GM18909 (cell line): ENCODE measurements around the gene GCDH.

Experiments
- ATAC-seq: cut with Tn5 transposase; IDR thresholded peaks from one replicate; pipeline ENCODE4 v1.9.1; 2021; ENCODE audit warnings: mild to moderate bottlenecking; ENCODE audit not compliant: unreplicated experiment, poor library complexity

GCDH gene

GRCh38 chr19:12937927-12938778 is 47.2 kb downstream of the GCDH start, which contains the start of gene CALR:
CALR (plus strand) TSS chr19:12938609; CDS start chr19:12938680, 71 bp downstream.
- peak; percentile 86 for ATAC-seq

DNA sequence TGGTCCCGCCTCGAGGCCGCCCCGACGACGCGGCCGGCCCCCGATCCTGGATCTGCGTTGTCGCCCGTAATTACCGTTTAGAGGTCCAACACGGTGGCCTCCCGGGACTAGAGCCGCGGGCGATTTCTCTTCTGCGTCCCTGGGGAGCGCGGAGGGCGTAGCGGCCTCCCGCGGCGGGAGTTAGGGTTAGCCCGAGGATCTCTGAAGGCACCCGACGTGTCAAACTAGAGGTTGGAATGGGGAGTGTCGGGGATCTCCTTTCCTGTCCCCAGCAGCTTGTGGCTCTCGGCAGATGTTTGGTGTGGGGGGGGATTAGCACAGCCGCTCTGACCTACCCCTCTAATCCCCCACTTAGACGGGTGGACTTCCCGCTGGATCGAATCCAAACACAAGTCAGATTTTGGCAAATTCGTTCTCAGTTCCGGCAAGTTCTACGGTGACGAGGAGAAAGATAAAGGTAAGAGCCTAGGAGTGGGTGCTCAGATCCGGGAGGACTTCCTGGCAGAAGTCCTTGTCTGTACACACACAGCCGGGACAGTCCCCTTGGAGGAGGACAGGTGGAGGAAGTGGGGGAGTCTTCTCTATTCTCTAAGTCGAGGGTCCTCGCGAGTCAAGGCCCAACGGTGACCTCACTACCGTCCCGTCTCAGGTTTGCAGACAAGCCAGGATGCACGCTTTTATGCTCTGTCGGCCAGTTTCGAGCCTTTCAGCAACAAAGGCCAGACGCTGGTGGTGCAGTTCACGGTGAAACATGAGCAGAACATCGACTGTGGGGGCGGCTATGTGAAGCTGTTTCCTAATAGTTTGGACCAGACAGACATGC is 48.0 kb downstream of the GCDH start:
- no peak for ATAC-seq

DNA sequence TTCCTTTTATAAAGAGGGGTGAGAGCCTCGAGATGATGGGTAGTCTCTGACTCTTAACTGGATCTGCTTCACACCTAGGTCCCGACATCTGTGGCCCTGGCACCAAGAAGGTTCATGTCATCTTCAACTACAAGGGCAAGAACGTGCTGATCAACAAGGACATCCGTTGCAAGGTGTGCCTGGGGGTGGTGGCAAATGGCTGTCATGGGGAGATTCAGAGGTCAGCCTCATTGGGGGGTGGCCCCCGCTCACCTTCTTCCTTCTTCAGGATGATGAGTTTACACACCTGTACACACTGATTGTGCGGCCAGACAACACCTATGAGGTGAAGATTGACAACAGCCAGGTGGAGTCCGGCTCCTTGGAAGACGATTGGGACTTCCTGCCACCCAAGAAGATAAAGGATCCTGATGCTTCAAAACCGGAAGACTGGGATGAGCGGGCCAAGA is 49.0 kb downstream of the GCDH start:
- ATAC-seq, result no peak

DNA sequence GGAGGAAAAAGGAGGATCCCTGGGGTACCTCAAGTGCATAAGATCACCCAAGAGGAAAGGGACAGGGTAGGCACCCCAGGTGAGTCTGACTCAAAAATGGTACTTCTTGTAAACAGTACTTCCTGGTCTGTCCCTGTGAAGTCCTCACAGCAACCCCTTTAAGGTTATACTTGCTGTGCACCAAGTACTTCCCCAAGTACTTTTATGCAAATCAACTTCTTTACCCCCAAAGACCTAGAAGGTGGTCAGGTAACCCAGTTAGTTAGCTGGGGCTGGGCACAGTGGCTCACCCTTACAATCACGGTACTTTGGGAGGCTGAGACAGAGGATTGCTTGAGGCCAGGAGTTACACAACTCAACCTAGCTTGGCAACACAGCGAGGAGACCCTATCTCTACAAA is 49.9 kb downstream of the GCDH start:
- no peak for ATAC-seq

DNA sequence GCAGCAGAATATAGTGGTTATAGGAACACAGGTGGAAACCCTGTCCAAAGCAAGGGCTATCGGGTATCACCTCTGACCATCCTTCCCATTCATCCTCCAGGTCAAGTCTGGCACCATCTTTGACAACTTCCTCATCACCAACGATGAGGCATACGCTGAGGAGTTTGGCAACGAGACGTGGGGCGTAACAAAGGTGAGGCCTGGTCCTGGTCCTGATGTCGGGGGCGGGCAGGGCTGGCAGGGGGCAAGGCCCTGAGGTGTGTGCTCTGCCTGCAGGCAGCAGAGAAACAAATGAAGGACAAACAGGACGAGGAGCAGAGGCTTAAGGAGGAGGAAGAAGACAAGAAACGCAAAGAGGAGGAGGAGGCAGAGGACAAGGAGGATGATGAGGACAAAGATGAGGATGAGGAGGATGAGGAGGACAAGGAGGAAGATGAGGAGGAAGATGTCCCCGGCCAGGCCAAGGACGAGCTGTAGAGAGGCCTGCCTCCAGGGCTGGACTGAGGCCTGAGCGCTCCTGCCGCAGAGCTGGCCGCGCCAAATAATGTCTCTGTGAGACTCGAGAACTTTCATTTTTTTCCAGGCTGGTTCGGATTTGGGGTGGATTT is 52.6 kb downstream of the GCDH start:
- no peak for ATAC-seq

DNA sequence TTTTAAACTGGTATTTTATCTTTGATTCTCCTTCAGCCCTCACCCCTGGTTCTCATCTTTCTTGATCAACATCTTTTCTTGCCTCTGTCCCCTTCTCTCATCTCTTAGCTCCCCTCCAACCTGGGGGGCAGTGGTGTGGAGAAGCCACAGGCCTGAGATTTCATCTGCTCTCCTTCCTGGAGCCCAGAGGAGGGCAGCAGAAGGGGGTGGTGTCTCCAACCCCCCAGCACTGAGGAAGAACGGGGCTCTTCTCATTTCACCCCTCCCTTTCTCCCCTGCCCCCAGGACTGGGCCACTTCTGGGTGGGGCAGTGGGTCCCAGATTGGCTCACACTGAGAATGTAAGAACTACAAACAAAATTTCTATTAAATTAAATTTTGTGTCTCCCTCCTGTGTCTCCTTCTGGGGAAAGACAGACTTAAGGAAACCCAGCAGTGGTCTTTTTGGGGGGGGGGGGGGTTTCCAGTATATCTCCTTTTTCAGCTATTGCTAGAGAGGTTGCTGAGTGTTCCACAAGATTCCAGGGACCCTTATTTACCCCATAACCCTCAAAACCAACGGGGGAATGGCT is 53.2 kb downstream of the GCDH start:
- ATAC-seq, result no peak

DNA sequence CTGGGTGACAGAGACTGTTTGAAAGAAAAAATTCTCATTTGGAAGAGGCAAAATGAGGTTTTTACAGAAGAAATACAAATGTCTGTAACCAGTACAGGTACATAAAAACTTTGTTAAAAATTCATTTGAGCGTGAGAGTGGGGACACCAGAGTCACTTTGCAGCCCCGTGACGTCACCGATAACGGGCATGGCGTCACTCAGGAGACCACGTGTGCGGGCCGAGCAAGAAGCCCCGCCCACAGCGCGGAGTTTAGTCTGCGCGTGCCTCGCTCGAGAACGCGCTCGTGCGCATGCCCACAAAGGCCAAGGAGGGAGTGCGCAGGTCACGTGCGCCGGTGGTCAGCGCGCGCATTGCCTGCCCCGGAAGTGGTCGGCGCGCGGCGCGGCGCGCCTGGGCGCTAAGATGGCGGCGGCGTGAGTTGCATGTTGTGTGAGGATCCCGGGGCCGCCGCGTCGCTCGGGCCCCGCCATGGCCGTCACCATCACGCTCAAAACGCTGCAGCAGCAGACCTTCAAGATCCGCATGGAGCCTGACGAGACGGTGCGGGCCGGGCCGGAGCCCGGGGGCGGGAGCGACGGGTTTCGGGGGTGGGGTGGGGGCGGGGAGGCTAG is 54.6 kb downstream of the GCDH start, which contains the start of gene RAD23A:
Gene RAD23A, plus strand, starts transcription at position 384 of the 613 bp plus-strand sequence. Its CDS starts 87 bp downstream, at position 471.
- peak; percentile 76 for ATAC-seq

DNA sequence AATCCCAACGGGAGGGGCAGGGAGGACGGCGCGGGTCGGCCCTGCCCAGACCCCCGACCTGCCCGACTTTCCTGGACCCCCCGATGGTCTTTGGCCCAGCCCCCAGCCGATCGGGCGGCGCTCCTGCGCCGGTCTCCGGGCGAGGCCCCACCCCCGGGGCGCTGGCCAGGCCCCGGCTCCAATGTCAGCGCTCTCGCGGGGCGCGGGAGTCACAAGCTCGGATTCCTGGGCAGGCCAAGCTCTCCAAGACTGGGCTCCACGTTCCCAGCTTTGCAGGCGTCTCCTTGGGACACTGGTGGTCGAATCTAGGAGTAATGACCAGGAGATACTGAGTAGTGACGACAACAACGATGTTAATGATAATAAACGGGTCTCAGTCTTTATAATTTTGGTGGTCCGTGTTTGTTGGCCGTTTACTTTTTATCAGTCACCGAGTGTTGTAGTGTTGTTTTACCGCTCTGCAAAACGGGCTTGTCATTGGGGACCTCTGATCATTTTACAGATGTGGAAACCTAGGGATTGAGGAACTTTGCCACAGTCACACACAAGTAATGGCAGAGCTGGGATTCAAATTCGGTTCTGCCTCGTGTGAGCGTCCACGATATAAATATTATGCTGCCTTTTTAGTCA is 55.2 kb downstream of the GCDH start:
- peak; percentile 33 for ATAC-seq

GRCh38 chr19:12946731-12947496 is 56.0 kb downstream of the GCDH start:
- no peak for ATAC-seq

- ATAC-seq, result no peak
Observed at GRCh38 chr19:12947702-12948611, 57.0 kb downstream of the GCDH start.

DNA sequence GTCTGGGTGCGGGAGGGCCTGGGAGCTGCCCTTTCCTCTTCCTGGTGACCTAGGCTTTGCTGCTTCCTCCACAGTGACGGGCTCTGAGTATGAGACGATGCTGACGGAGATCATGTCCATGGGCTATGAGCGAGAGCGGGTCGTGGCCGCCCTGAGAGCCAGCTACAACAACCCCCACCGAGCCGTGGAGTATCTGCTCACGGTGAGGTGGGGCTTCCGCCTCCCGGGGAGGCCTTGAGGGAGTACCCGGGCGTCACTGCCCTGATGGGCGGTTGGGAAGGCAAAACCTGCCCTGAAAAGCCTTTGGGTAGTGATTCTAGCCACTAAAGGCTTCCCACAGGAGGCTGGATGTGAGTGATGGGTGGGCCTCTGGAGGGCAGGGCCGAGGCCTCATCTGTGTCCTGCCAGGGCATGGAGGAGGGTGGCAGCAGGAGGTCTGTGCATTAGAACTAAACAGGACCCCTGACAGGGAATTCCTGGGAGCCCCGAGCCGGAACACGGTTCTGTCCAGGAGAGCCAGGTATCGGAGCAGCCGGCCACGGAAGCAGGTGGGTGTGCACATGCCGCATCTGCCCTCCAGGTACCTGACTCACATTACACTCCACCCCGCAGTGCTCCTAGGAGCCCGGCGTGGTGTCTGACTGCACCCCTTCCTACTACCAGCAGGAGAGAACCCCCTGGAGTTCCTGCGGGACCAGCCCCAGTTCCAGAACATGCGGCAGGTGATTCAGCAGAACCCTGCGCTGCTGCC is 57.8 kb downstream of the GCDH start:
- ATAC-seq, result no peak
